GM19452 (cell line): ENCODE results near the gene OR4E1.
"Not testable (repeated sequence)": the region's sequence is repeated elsewhere in the genome, so short reads cannot be mapped to it uniquely, and the experiment has no call there.

Experiments used
- ATAC-seq: cut with Tn5 transposase; IDR thresholded peaks from one replicate; pipeline ENCODE4 v1.9.1; 2021; ENCODE audit not compliant: unreplicated experiment

The OR4E1 gene, protein sequence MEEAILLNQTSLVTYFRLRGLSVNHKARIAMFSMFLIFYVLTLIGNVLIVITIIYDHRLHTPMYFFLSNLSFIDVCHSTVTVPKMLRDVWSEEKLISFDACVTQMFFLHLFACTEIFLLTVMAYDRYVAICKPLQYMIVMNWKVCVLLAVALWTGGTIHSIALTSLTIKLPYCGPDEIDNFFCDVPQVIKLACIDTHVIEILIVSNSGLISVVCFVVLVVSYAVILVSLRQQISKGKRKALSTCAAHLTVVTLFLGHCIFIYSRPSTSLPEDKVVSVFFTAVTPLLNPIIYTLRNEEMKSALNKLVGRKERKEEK

GRCh38 chr14:21673718-21674117 is at the start of gene OR4E1:
TSS of gene OR4E1 (minus strand) at chr14:21673818. CDS start at chr14:21670935, 2,883 bp downstream.
- no peak for ATAC-seq

DNA sequence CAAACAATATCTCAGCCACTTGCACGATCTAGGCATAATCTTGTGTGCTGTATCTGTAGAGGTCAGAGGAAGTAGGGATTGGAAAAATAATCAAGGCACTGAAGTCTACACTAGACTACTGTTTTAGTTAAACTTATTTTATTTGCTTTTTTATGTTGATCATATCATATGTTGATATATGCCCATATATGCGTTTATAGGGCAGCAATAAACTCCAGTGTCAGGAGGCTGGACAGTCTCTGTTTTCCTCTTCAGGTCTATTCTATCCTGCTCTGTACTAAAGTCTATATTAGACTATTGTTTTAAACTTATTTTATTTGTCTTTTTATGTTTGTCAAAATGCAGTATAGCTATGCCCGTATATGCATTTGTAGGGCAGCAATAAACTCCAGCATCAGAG is 47.9 kb upstream of the OR4E1 start:
- ATAC-seq: no peak

DNA sequence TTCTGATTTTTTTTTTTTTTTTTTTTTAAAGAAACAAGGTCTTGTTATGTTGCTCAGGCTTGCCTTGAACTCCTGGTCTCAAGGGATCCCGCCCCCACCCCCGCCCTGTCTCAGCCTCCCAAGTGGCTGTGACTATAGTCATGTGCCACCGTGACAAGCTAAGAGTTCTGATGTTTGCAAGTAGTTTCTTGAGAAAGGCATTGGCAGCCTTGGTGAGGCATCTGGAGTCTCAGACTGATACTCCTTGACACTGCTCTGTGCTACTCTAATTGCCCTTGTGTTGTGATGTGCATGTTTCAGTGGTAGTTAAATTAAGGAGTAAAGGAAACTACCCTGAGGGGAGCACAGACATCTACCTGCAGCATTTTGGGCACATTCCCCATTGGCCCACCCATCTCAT is 46.2 kb upstream of the OR4E1 start:
- no peak for ATAC-seq

DNA sequence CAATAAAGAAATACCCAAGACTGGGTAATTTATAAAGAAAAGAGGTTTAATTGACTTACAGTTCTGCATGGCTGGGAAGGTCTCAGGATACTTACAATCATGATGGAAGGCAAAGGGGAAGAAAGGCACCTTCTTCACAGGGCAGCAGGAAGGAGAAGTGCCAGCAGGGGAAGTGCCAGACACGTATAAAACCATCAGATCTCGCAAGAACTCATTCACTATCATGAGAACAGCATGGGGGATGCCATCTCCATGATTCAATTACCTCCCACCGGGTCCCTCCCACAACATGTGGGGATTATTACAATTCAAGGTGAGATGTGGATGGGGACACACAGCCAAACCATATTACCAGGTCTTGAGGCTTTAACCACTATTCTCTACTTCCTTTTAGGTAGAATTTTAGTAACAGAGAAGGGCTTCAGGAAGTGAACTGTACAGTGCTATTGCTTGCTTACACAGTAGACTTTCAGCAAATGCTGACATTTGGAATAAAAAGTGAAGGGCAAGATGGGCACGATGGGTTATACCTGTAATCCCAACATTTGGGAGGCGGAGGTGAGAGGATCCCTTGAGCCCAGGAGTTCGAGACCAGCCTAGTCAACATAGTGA is 40.8 kb upstream of the OR4E1 start:
- no peak for ATAC-seq

DNA sequence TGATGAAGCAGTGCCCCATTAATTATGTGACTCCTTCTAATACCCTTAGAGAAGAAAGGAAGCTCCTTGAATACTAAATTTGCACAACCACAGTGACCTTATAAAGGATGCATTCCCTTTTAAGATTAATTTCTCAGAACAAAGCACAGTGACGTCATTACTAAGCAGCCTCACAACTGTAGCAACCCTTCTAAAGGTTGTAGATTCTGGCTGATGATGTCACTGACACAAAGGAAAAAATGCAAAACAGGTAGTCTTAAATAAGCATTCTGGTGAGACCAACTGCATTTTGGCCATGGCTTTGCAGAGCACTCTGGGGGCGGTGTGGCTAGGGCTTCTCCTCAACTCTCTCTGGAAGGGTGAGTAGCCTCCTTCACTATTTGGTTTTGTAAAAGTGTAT is 38.4 kb upstream of the OR4E1 start:
- ATAC-seq: no peak

GRCh38 chr14:21711360-21711961 is 37.8 kb upstream of the OR4E1 start:
- ATAC-seq: no peak

GRCh38 chr14:21704338-21704737 is 30.7 kb upstream of the OR4E1 start:
- ATAC-seq: no peak

- ATAC-seq: no peak
Measured at GRCh38 chr14:21703357-21704326, 30.0 kb upstream of the OR4E1 start.

- ATAC-seq: no peak
Measured at GRCh38 chr14:21702316-21702715, 28.7 kb upstream of the OR4E1 start.

GRCh38 chr14:21699551-21699950 is 25.9 kb upstream of the OR4E1 start:
- ATAC-seq: no peak

DNA sequence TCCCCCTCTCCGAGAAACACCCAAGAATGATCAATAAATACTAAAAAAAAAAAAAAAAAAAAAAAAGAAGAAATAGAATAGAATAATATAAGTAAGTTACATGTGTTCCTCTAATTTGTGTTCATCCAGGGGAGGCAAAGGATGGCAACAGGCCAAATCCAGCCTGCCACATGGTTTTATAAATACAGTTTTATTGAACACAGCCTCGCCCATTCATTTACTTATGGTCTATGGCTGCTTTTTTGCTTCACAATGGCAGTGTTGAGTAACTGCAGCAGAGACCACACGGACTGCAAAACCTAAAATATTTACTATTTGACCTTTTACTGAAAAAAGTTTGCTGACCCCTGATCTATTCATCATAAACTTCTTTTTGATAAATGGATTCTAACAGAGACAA is 24.9 kb upstream of the OR4E1 start:
- not testable (repeated sequence) for ATAC-seq

DNA sequence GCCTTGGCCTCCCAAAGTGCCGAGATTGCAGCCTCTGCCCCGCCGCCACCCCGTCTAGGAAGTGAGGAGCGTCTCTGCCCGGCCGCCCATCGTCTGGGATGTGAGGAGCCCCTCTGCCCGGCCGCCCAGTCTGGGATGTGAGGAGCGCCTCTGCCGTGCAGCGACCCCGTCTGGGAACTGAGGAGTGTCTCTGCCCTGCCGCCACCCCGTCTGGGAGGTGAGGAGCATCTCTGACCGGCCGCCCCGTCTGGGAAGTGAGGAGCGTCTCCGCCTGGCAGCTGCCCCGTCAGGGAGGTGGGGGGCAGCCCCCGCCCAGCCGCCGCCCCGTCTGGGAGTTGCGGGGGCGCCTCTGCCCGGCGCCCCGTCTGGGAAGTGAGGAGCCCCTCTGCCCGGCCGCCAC is 24.0 kb upstream of the OR4E1 start:
- ATAC-seq: not testable (repeated sequence)

DNA sequence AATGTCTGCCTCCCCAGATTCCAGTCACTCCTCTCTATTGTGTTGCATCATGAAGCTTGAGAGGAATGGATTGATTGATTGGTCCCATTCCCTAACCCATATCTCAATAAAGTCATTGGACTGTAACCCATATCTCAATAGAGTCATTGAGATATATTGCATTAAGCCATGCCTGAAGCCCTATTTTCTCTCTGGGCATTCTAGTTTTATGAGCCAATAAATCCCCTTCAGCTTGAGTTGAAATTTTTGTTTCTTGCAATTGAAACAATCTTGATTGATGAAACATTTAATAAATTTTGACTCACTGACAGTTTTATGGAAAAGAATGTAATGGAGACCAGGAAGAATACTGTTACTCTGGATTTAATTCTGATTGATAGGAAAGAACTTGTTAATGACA is 20.8 kb upstream of the OR4E1 start:
- no peak for ATAC-seq

DNA sequence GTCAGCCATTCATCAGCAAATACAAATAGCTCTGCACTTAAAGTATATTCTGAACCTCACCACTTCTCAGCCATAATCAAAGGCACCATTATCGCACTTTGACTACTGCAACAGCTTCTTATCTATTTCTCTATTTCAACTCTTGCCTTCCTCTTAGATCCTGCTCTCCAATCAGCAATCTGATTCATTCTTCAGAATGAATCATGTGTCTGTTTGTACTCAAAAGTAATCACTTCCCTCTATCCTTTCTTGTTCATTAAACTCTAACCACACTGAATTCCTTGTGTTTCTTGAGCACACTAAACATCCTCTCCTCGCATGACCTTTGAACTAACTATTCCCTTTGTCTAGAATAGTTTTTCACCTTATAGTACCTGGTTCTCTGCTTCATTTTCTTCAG is 12.8 kb upstream of the OR4E1 start:
- ATAC-seq: no peak

- no peak for ATAC-seq
Measured at GRCh38 chr14:21680072-21680471, 6.5 kb upstream of the OR4E1 start.

DNA sequence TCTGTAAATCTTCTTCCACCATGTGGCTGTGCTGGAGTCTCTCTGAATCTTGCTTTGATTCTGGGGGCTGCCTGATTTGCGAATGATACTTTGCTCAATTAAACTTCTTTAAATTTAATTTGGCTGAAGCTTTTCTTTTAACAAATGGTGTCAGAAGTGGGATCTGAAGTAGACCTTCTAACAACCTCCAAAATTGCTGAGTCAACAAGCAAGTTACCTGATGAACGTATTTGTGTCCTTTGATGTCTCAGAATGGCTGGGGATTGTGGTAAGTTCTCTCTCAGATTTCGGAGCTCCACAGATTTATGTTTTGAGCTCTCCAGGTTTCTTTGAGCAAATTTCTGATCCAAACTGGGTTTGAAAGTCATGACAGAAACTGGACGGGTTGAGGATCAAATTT is 1.9 kb upstream of the OR4E1 start:
- ATAC-seq: no peak

- ATAC-seq: no peak
Measured at GRCh38 chr14:21672116-21672515, 1.5 kb downstream of the OR4E1 start.

GRCh38 chr14:21671371-21671770 is 2.2 kb downstream of the OR4E1 start:
- ATAC-seq: no peak

GRCh38 chr14:21669284-21669683 is 4.3 kb downstream of the OR4E1 start:
- ATAC-seq: no peak

DNA sequence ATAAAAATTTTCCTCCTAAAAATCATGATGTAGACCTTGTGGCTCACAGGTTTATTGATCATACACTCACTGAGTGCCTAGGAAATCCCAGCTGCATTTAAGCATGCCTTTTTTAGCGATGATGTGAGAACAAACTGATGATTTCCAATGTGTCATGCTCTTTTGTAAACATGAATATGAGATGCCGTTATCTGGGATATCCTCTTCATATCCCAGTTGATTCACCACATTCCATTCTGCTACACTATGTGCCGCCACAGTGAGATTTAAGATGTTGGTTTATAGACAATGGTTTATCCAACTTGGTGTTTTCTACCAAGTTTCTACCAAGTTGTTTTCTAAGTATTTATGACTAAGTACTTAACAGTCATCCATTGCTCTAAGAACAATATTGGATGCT is 5.2 kb downstream of the OR4E1 start:
- ATAC-seq: no peak

DNA sequence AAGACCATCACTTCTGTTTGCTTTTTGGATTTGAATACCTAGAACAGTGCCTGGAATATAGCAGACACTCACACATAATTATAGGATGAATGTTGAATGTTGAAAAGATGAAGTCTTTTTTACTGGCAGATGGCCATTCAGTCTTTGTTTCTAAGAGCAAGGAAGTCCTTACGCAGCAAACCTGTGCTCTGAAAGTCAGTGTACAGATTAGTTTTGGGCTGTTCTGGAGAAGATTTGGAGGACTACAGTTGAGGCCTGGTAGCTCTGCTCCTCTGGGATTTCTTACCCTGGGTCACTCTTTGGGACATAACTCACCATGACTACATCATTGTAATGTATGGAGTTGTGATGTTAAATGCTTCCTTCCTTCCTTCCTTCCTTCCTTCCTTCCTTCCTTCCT is 16.6 kb downstream of the OR4E1 start:
- ATAC-seq: no peak
